RWPE1 (cell line): Measurements from ENCODE around the gene RNF41.

Source experiments
- CTCF ChIA-PET: fragments of 350-600 bp; sonication (Branson Sonifier 250); formaldehyde crosslinking; extraction: SDS; loops from one replicate; lab custom pipeline; 2021; lab: Yijun Ruan, JAX
- POLR2A ChIA-PET: fragments of 400-600 bp; formaldehyde crosslinking; extraction: SDS; loops from one replicate; lab custom pipeline; 2020; ENCODE audit warnings: antibody characterized with exemption; ENCODE audit not compliant: low non-redundant PET; lab: Yijun Ruan, JAX
- DNase-seq: peaks from one replicate; pipeline ENCODE4 v3.0.0; 2012; ENCODE audit warnings: low spot score
- H3K27ac ChIP-seq: fragments of 450-650 bp; 2 replicates; pipeline ENCODE4 v1.5.1; 2017
- TF ChIP-seq, protein P1 (sequence below): fragments of 450-650 bp; conservative IDR thresholded peaks from 2 replicates; pipeline ENCODE4 v1.5.1; 2017; ENCODE audit warnings: low read depth, mild to moderate bottlenecking

The RNF41 gene

DNA sequence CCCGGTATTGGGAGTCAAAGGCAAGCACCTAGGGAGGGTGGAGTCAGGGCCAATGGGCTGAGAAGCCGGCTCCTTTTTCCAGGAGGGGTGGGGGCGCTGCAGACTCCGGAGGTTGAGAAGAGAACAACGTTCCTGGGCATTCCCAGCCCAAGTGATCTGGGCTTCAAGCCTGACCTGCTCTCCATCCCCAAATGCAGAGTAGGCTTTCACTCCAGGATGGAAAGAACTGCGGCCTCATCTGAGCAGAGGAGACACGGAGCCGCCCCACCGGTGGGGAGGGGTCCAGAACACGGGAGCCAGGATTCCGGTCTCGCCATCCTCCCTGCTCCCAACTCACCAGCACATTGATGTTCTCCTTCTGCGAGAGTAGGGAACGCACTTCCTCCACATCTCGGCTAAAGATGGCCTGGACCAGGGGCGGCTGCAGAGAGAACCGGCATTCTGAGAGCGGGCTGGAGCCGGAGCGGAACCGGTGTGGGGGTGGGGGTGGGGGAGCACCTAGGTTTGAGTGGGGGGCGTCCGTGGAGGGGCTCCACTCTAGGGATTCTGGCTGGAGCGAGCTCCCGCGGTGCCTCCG is 35.9 kb upstream of the RNF41 start:
- POLR2A ChIA-PET = no interaction called here
- CTCF ChIA-PET = interaction anchor here (0.5 to 1.8 kb wide), 9 partner anchors 9 to 182 kb away, joined by 4 to 7 read pairs (median 5); partner anchors contain the start of gene SMARCC2
- TF ChIP-seq, protein P1, sequence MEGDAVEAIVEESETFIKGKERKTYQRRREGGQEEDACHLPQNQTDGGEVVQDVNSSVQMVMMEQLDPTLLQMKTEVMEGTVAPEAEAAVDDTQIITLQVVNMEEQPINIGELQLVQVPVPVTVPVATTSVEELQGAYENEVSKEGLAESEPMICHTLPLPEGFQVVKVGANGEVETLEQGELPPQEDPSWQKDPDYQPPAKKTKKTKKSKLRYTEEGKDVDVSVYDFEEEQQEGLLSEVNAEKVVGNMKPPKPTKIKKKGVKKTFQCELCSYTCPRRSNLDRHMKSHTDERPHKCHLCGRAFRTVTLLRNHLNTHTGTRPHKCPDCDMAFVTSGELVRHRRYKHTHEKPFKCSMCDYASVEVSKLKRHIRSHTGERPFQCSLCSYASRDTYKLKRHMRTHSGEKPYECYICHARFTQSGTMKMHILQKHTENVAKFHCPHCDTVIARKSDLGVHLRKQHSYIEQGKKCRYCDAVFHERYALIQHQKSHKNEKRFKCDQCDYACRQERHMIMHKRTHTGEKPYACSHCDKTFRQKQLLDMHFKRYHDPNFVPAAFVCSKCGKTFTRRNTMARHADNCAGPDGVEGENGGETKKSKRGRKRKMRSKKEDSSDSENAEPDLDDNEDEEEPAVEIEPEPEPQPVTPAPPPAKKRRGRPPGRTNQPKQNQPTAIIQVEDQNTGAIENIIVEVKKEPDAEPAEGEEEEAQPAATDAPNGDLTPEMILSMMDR = no peak
- peak overlapping the region; percentile 90 for H3K27ac ChIP-seq
- peak; percentile 67 for DNase-seq

DNA sequence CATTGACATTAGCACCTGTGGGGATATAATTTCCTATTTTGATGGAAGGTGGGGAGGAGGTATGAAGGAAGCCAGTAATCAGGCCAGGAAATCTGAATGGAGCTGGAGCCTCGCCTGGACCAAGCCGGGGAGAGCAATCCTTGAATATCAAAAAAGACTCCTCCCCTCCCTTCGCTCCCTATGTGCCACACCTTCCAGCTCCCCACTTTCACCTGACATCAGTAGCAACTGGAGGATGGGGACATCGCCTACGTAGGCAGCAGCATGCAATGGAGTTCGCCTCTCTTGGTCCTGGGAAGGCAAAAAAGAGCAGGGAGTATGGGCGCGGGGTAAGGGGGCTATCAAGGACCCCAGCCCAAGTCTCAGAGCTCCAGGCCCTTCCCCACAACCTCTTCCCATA is 35.3 kb upstream of the RNF41 start:
- H3K27ac ChIP-seq = peak overlapping the region; percentile 90
- ChIA-PET POLR2A (no interaction called here), CTCF (interaction anchor here (1.0 to 1.8 kb wide), 2 partner anchors 23 to 35 kb away, joined by 3 to 4 read pairs; partner anchors contain the start of gene RNF41)
- DNase-seq = no peak
- TF ChIP-seq, protein P1 = no peak

DNA sequence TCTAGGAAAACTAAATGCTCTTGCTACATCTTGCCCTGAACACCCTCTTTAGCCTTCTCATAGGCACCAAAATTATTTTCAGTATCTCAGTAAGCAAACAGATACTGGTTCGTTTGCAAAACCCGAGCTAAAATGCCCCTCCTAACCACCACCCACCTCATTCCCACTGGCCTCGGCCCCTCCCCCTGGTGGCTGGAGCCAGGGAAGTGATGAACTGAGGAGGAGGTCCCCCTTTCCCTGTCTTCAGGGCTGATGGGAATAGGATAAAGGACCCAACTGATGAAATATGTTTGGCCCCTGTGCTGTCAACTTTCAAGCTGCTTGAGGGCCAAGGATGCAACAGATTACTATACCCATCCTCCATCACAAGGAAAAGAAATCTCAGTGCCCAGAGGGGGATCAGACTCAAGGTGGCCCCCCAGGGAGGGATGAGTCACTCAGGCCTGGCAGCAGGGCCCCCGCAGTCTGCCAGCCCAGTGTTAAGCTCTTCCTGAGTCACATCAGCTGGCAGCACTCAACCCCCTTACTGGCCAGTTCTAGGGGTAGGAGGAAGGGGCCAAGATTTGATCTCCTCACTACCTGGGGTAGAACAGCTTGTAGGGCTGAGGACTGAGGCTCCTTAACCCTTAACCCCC is 34.7 kb upstream of the RNF41 start:
- ChIA-PET CTCF (interaction anchor here (1.0 kb wide), 1 partner anchor 34 kb away, joined by 3 read pairs; the partner anchor contains the start of gene RNF41), POLR2A (no interaction called here)
- TF ChIP-seq, protein P1 = no peak
- H3K27ac ChIP-seq = peak overlapping the region; percentile 90
- DNase-seq = no peak

DNA sequence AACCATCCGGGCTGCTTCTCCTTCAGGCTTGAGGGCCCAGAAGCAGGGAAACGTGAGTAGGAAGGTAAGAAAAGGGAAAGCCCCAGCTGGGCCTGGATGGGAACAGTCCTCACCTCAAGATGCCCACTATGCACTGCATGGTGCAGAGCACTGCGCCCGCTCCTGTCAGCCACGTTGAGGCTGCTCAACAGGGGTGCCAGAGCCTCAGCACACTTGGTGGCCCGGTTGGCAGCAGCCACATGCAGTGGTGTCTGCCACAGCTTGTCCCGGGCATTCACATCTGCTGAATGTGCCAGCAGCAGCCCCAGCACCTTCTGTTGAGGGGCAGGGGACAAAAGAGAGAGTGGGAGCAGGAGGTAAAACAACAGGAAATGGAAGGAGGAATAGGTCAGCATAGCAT is 33.9 kb upstream of the RNF41 start:
- peak overlapping the region; percentile 24 for H3K27ac ChIP-seq
- DNase-seq = no peak
- POLR2A ChIA-PET = interaction anchor here (0.6 to 0.7 kb wide), 2 partner anchors 106 to 138 kb away, joined by 3 to 4 read pairs; partner anchors contain the start of gene ZC3H10
- CTCF ChIA-PET = no interaction called here
- TF ChIP-seq, protein P1 = no peak

DNA sequence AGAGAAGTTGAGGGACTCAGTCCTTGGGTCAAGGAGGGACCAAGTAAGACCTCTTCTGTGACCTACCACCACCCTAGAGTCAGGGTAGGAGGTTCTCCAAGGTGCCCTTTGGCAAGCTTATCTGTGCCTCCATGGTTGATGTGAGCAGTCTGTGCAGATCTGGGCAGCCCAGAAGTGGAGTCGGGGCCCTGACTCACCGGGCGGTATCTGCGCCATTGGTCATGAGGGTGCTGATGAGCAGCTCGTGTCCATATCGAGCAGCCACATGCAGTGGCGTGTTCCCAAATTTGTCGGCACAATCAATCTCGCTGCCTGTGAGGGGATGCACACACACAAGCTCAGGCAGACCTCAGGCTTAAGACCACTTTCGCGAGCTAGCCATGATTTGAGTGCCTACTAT is 31.4 kb upstream of the RNF41 start:
- ChIA-PET POLR2A (no interaction called here), CTCF (no interaction called here)
- no peak for DNase-seq
- TF ChIP-seq, protein P1 = no peak
- no peak overlapping the region for H3K27ac ChIP-seq

DNA sequence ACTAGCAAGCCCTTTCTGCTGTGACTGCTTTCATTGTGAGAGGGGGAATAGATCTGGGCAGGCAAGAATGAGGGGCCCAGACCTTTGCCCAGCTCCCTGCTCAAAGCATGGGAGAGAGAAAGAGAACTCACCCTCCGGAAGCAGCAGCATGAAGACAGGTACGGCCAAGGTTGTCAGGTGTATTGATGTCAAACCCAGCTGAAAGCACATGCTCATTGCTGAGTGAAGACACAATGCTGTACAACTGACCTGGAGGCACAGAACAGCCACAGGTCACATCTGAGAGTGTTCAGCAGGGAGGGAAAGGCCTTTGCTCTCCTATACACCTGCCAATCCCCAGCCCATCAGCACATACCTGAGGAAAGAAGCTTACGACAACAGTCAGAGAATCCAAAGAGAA is 30.9 kb upstream of the RNF41 start:
- CTCF ChIA-PET = interaction anchor here (0.6 kb wide), 1 partner anchor 46 kb away, joined by 4 read pairs; no protein-coding TSS in a partner anchor

More for the DNA sequence above, 30.9 kb upstream of the RNF41 start:
- POLR2A ChIA-PET = no interaction called here
- TF ChIP-seq, protein P1 = no peak
- DNase-seq = no peak
- no peak overlapping the region for H3K27ac ChIP-seq
